HG03520 (cell line): ENCODE results near the gene ARHGAP12.
"Not testable (repeated sequence)": the region's sequence is repeated elsewhere in the genome, so short reads cannot be mapped to it uniquely, and the experiment has no call there.

Experiments used
- ATAC-seq: cut with Tn5 transposase; IDR thresholded peaks from one replicate; pipeline ENCODE4 v1.9.1; 2021; ENCODE audit warnings: mild to moderate bottlenecking, moderate library complexity; ENCODE audit not compliant: unreplicated experiment

Gene ARHGAP12

DNA sequence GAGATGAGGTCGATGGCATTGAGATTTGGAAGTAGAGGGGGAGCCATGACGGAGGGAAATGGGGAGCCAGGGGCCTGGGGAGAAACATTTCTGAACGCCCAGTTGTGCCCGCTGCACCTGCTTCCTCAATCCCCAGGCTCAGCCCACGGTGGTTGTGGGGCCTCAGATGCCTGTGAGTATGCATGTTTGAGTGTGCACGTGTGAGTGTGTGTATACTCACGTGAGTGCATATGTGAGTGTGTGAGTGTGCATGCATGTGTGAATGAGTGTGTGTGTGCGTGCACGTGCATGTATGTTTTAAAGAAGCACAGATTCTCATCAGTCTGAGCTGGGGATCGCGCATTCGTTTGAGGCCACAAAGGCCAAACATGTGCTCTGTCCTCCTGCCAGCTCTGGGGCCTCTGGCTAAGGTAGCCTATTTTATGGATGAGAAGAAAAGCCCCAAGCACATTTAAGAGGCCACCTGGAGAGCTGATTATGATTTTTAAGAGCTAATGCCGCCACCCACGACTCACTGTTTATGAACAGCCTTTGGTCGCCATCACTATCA lies 154.8 kb downstream of the ARHGAP12 start:
- no peak for ATAC-seq

GRCh38 chr10:31771331-31771831 lies 157.2 kb downstream of the ARHGAP12 start:
- ATAC-seq = no peak

DNA sequence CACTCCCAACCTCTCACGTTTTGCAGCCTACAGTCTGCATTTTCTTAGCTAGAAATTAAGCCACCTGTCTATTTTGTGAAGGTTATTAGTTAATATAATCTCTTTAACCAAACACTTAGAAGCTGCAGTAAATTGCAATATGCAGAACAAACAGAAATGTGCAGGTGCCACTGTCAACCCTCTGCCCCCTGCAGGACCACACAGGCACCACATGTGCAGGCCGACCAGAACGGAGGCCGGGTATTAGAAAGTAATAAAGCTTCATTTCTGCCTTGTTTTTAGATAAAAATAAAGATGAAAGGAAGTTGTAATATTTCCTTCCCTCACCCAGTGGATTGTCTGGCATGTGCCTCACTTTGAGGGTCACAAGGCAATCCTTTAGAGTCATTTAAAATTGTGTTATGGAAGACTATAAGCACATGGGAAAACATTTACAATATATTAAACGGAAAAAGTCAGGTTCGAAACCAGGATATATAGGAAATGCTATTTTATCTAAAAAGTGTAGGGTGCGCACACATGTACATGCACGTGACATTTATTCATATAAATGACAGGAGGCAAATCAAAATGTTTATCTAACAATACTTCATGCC lies 158.2 kb downstream of the ARHGAP12 start:
- ATAC-seq = peak; percentile 64

DNA sequence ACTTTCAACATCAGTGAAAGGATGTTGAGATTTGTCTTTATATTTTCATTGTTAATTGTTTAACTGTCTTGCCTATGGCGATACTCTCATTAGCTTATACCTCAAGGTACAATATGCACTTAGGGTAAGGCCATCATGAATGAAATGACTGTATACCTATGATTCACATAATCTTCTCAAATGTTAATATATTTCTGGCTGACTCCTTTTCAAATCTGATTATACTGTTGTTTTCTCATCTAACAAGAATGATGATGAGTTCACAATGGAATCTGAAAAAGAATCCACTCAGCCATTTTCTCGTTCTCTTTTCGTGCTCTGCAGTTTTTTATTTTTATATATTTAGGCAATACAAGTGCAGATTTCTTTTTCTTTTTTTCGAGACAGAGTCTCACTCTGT lies 159.1 kb downstream of the ARHGAP12 start:
- ATAC-seq = no peak

DNA sequence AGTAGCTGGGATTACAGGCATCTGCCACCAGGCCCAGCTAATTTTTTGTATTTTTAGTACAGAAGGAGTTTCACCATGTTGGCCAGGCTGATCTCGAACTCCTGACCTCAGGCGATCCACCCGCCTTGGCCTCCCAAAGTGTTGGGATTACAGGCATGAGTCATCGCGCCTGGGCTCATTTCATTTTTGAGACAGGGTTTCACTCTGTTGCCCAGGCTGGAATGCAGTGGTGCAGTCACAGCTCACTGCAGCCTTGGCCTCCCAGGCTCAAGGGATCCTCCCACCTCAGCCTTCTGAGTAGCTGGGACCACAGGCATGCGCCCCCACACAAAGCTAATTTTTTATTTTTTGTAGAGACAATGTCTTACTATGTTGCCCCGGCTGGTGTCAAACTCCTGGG lies 159.7 kb downstream of the ARHGAP12 start:
- ATAC-seq = not testable (repeated sequence)

DNA sequence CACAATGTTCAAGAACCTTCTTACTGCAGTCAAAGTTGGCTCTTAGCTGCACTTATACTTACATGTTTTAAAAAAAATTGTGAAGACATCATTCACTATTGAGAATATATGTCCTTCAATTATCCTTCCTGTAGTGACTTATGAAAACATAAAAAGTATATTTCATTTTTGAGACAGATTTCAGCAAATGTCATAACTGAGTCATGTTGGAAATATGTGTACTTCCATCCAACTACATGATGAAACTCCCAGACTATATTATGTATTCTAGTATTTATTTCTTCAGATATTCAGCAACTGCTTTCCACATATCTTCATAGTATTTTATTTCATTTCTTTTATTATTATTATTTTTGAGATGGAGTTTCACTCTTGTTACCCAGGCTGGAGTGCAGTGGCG lies 160.2 kb downstream of the ARHGAP12 start:
- no peak for ATAC-seq

GRCh38 chr10:31765541-31765940 lies 163.1 kb downstream of the ARHGAP12 start:
- no peak for ATAC-seq

- ATAC-seq = no peak
Measured at GRCh38 chr10:31762316-31762715, 166.3 kb downstream of the ARHGAP12 start.

- ATAC-seq = no peak
Measured at GRCh38 chr10:31761156-31761555, 167.5 kb downstream of the ARHGAP12 start.

- no peak for ATAC-seq
Measured at GRCh38 chr10:31760674-31761081, 168.0 kb downstream of the ARHGAP12 start.

GRCh38 chr10:31759799-31760626 lies 168.6 kb downstream of the ARHGAP12 start:
- ATAC-seq = peak; percentile 90

DNA sequence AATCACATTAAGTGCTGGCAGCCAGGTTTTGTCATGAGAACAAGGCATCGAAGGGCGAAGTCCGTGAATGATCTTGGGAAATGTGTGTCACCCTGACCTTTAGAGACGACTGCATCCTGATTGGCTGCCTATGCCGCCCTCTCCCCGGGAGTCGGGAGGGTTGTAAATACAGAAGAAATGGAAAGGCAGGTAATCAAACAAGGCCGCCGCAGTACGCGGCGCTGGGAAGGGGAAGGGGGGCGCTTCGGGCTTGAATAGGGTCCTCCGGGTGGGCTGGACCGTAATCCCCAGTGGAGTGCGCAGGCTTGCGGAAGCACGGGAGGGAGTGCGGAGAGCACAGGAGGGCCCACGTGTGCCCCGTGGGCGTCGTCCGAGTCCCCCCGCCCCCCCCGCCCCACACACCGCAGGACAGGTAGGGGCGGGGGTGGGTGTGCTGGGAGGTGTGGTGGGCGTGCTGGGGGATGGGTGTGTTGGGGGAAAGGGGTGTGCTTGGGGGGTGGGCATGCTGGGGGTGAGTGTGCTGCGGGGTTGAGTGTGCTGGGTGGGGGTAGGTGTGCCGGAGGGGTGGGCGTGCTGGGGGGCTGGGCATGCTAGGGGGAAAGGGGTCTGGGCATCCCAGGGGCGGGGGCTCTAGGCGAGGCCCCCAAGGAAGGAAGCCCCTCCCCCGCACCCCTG lies 169.4 kb downstream of the ARHGAP12 start:
- no peak for ATAC-seq

- ATAC-seq = no peak
Measured at GRCh38 chr10:31758495-31758894, 170.1 kb downstream of the ARHGAP12 start.

- no peak for ATAC-seq
Measured at GRCh38 chr10:31757831-31758230, 170.8 kb downstream of the ARHGAP12 start.

DNA sequence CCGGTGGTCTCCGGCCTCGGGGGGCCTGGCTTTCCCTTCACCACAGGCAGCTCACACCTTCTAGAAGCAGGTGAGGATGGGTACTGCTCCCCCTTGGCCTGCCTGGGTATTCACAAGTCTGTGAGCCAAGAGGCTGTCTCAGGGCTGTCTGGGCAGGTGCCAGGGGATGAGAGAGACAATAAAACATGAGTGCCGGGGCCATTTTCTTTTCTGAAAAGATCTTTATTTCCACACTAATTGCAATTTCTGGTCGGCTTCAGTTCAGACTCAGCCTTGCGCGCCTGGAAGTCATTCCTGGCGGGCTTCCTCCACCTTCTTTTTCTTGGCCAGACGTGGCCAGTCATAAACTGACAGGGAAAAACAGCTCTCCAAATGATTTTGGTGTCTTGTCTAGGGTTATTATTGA lies 171.2 kb downstream of the ARHGAP12 start:
- no peak for ATAC-seq

GRCh38 chr10:31756729-31757110 lies 171.9 kb downstream of the ARHGAP12 start:
- no peak for ATAC-seq

GRCh38 chr10:31756101-31756728 lies 172.4 kb downstream of the ARHGAP12 start:
- no peak for ATAC-seq
